NCI-H446 treated with DMSO at 0.1 percent for 48 hours (cell line): ENCODE results near the gene TBC1D2.
"Not testable (repeated sequence)": the region's sequence is repeated elsewhere in the genome, so short reads cannot be mapped to it uniquely, and the experiment has no call there.

Experiments
- DNase-seq: peaks from one replicate; lab custom pipeline; 2025; lab: John Stamatoyannopoulos, UW

The TBC1D2 gene

GRCh38 chr9:98191671-98192502, 63.6 kb downstream of the TBC1D2 start:
- no peak for DNase-seq

GRCh38 chr9:98191181-98191608, 64.3 kb downstream of the TBC1D2 start:
- DNase-seq = no peak

- DNase-seq = no peak
Observed at GRCh38 chr9:98190757-98191105, 64.7 kb downstream of the TBC1D2 start.

DNA sequence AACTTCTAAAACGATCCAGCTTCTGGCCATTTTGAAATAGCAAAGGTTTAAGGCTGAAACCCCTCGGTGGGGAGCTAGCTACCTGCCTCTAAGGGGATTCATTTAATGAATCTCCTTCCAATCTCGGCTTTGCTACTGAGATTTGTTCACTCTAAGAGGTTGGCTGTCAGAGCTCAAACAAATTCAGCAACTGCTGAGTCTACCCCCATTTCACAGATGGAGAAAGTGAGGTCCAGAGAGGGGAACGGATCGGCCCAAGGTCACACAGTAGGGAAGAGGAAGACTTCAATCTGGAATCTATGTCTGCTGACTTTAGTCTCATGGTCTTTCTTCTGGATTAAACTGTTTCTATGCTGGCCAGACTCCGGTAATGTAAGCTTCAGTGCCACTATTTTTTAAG, 66.0 kb downstream of the TBC1D2 start:
- no peak for DNase-seq

DNA sequence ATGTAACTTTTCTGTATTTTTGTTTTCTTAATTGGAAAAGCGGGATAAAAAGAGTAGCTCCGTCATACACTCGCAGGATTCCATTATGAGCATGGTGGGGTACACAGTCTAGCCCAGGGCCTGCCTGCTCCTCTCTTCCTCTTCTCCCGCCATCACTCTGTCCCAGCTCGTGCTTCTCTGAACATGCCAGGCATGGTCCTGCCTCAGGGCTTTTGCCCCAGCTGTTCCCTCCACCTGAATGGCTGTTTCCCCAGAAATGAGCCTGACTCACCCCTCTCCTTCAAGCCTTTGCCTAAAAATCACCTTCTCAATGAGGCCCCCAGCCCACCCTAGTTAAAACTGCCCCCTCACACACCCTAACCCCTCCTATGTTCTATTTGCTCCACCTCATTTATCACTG, 67.5 kb downstream of the TBC1D2 start:
- no peak for DNase-seq

DNA sequence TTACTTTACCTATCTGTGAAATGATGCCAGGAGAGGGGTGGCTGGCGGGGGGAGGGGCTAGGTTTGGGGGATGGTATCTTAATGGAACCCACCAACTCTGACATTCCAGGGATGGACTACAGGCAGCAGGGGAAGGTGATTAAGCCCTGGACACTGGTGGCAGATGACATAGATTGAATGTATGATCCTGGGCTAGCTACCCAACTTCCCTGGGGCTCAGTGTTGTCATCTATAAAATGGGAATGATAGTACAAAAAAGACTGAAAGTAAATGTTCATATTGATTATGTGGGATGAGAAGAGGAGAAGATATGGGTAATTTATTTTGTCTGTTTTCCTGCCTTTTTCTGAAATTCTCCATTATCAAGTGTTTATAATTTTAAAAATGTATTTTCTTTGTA, 69.2 kb downstream of the TBC1D2 start:
- DNase-seq = no peak

GRCh38 chr9:98185611-98186171, 69.8 kb downstream of the TBC1D2 start:
- DNase-seq = no peak

DNA sequence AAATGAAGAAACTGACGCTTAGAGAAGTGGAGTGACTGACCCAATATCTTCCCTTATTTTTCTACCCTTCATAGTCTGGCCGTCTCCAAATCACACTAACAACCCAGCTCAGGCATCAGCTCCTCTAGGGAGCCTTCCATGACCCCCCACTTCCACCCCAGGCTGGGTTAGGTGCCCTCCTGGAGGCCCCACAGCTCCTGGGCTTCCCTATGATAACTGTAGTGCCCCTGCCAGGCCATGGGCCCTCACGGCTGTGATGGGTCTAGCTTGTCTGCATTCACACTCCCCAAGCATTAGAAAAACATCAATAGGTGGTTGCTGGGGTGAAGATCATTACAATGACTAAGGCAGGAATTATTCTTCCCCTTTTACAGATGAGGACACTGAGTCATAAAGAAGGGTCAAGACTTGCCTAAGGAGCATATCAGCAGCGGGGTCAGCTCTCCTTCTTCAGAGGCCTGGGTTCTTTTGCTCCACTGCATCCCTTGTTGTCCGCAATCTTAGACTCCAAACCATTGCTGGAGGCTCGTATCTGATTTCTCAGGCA, 70.4 kb downstream of the TBC1D2 start:
- DNase-seq = no peak

DNA sequence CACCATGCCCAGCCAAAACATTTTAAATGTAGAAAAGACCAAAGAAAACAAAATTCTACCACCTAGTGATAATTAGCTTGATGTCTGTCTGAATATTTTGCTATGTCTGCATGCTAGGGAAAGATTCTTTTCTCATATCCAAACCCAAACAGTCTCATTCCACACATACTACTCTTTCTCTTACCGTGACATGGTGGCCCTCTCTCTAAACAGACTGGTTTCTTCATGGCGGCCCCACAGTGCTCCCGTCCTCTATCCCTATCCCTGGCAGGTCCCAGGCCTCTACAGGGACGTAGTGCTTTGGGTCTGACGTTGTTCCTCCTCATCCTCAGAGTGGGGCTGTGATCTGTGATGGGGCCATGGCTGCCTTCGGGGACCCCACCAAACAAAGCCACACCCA, 71.1 kb downstream of the TBC1D2 start:
- DNase-seq = no peak

DNA sequence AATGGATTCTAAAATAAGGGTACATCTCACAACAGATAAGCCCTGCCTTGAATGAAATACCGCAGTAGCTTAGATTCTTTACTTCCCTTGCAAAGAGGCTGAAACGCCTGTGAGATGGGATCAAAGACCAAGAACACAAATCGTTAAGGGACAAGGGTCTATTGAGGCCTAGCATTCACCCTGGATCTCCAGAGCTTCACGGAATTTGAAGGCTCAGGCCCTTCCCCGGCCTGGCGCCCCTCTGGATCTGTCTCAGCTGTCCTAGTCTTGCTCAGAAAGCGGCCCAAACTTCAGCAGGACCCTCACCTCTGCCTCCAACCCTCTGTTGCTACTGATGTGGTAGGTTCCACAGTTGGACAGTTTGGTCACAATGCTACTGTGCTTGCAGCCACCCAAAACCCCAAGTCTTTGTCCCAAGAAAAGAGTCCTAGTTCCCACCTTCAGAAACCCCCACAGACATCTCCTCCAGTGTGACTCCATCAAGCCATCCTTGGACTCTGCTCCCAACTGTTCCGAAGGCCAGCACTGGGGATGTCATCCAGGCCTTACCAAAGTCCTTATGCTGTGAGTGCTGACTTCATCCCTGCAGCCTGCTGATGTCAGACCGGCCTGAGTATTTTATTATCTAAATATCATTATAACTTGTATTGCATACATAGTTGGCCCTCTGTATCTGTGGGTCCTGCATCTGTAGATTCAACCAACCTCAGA, 72.4 kb downstream of the TBC1D2 start:
- no peak for DNase-seq

GRCh38 chr9:98182069-98182820, 73.2 kb downstream of the TBC1D2 start:
- no peak for DNase-seq

- DNase-seq = no peak
Observed at GRCh38 chr9:98181746-98182068, 73.7 kb downstream of the TBC1D2 start.

DNA sequence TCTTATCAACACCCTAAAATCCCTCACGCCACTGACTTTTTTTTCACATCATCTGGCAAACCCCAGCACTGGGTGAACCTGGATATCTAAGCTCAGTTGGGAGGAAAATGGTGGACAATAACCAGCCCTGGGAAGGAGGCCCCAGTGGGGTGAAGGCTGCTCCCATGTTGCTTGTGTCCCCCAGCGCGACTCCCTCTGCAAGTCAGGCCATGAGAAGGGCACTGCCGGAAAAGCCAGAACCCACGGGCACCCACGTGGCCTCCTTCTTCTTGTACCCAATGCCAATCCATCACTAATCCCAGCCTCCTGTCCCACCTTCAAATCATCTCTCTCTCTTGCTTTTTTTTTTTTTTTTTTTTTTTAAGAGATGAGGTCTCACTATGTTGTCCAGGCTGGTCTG, 74.5 kb downstream of the TBC1D2 start:
- no peak for DNase-seq

DNA sequence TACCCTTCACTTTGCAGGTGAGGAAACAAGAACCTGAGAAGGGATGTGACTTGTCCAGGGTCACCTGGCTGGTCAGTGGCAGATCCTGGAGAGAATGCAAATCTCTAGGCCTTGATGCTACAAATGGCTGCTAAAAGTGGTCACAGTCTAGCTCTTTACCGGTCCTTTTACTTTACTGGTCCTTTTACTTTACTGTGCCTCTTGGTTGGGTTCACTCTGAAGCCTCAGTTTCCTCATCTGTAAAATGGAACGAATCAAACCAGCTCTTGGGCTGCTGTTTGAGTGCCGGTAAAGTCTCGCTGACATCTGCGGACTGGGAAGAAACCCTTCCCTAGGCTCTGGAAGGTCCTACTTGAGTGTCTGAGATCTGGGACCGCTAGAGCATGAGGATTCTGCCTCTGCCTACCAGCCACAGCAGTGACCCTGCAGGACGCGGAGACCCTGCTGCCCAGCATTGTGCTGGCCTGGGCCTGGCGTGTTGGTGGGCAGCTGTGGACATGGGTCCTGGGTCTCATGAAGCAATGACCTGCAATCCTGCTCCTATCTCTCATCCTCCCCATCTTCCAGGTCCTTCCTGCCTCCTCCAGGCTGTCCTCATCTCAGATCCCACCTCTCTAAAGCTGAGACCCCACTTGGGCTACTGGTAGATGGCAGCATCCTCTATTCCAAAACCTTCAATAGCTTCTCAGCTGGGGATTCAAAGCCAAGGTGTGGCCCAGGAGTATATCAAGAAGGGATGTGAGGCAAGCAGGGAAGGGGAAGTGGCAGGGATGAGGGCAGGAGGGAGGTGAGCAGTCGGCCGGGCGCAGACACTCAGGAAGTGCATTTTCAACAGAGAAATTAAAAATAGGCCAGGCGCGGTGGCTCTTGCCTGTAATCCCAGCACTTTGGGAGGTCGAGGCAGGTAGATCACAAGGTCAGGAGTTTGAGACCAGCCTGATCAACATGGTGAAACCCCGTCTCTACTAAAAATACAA, 76.3 kb downstream of the TBC1D2 start:
- no peak for DNase-seq

DNA sequence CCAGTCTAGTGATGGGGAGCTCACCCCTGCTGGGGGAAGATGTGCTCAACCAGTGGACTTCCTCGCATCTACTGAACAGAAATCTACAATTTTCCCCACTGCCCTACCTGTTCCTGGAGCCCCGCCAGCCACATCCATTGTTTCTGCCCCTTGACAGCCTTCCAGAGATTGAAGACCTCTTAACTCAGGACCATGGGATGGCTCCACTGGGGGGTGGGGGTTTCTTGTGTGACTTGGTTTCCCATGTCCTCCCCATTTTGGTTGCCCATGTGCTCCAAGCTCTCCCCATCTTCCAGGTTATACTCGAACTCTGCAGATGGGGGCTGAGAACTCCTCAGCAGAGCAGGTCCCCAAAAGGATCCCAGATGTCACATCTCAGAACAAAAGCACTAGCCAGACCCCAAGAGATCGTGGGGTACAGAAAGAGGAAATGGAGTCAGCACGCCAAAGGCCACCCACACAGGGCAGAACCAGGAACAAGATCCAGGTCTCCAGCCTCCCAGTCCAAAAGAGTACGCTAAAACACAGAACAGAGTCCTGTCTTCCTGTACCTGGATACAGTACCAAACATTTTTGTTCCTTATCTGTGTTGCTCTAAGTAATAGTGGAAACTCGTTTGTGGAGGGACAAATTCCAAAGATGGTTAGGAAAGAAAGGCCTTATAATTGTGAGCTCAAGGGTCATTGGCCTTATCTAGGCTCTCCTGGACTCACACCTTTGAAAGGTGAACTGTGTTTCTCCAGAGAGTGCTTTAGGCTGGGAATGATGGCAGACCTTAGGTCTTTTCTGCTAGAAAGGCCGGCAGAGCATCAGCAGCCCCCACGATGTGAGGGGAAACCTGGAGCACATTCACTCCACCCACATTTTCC, 78.8 kb downstream of the TBC1D2 start:
- DNase-seq = no peak

GRCh38 chr9:98175762-98176161, 79.7 kb downstream of the TBC1D2 start:
- DNase-seq = no peak

- no peak for DNase-seq
Observed at GRCh38 chr9:98175028-98175569, 80.3 kb downstream of the TBC1D2 start.

GRCh38 chr9:98174502-98174918, 80.9 kb downstream of the TBC1D2 start:
- DNase-seq = not testable (repeated sequence)

GRCh38 chr9:98173181-98173580, 82.3 kb downstream of the TBC1D2 start:
- no peak for DNase-seq

DNA sequence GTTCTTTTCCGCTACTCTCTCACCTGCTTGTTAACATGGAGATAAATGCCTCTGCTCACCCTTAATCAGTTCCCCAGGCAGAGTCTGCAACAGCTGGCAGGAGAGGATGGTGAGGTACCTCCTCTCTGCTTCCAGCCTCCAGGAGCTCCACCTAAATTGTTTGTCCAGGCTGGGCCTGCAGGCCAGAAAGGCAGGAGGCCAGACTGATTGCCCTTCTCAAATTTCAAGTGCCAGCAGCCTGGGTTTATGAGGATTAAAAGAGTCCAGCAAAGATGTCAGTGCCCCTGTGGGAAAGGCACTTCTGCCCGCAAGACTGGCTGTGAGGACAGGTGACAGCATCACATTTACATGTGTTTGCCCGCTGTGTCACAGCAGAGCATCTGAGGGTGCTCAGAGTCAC, 82.8 kb downstream of the TBC1D2 start:
- no peak for DNase-seq
